SK-N-SH (cell line): Measurements from ENCODE around the gene SUFU. TPM values are rescaled to one million over a fixed set of nuclear protein-coding genes. Genes with fewer than 3 reads are reported as not detected.

Experiments
- CTCF ChIA-PET: fragments of 300-600, 350-600 bp; formaldehyde crosslinking; extraction: SDS; loops from one replicate; lab custom pipeline; 2021; lab: Yijun Ruan, JAX
- POLR2A ChIA-PET: fragments of 350-600 bp; sonication (Branson Sonifier 250); formaldehyde crosslinking; extraction: SDS; loops from one replicate; lab custom pipeline; 2020; ENCODE audit warnings: antibody characterized with exemption, inconsistent platforms; lab: Yijun Ruan, JAX
- DNase-seq: peaks from one replicate; pipeline ENCODE4 v3.0.0; 2012
- H2AFZ ChIP-seq: fragments of 200-600 bp; sonication (generic); 2 replicates; pipeline ENCODE4 v1.8.1; 2016; ENCODE audit warnings: antibody characterized with exemption, mild to moderate bottlenecking, low read depth
- H3F3A ChIP-seq: fragments of 200-600 bp; sonication (generic); replicated peaks from 2 replicates; pipeline ENCODE3; 2016; ENCODE audit warnings: antibody characterized with exemption, mild to moderate bottlenecking; ENCODE audit not compliant: insufficient read depth
- H3K27ac ChIP-seq, 2 experiments: fragments of 200-500 bp in 1 of 2; fragments of 200-600 bp in 1 of 2; sonication (Bioruptor generic) in 1 of 2; sonication (generic), shearing (Covaris generic) in 1 of 2; 2 replicates each; pipeline versions ENCODE4 v1.5.1 to v1.6.1; 2014 to 2016; ENCODE audit warnings: low read depth in 2 of 2, inconsistent platforms in 1 of 2, low read length in 1 of 2, mild to moderate bottlenecking in 1 of 2, mixed read lengths in 1 of 2
- H3K27me3 ChIP-seq: fragments of 200-600 bp; sonication (generic), shearing (Covaris generic); 2 replicates; pipeline ENCODE4 v1.6.1; 2016; ENCODE audit warnings: mixed run types; ENCODE audit not compliant: insufficient read depth
- H3K36me3 ChIP-seq, 2 experiments: fragments of 200-500 bp in 1 of 2; fragments of 200-600 bp in 1 of 2; sonication (Bioruptor generic) in 1 of 2; sonication (generic) in 1 of 2; replicated peaks in 1 of 2; 2 replicates each; pipeline versions ENCODE3 to v1.5.1; 2014 to 2016; ENCODE audit warnings: low read length in 1 of 2, mild to moderate bottlenecking in 1 of 2; ENCODE audit not compliant: insufficient read depth in 2 of 2, control insufficient read depth in 1 of 2
- H3K4me1 ChIP-seq, 2 experiments: fragments of 200-500 bp in 1 of 2; fragments of 200-600 bp in 1 of 2; sonication (Bioruptor generic) in 1 of 2; sonication (generic), shearing (Covaris generic) in 1 of 2; 2 replicates each; pipeline versions ENCODE4 v1.5.1 to v1.6.1; 2014 to 2016; ENCODE audit warnings: low read depth in 1 of 2, low read length in 1 of 2, mixed run types in 1 of 2; ENCODE audit not compliant: insufficient read depth in 2 of 2, control insufficient read depth in 1 of 2
- H3K4me2 ChIP-seq: fragments of 200-600 bp; sonication (generic), shearing (Covaris generic); 2 replicates; pipeline ENCODE4 v1.6.1; 2017; ENCODE audit warnings: mixed run types
- H3K4me3 ChIP-seq, 2 experiments: fragments of 200-500 bp in 1 of 2; fragments of 200-600 bp in 1 of 2; sonication (Bioruptor generic) in 1 of 2; sonication (generic), shearing (Covaris generic) in 1 of 2; 2 replicates each; pipeline versions ENCODE4 v1.5.1 to v1.8.1; 2014 to 2016; ENCODE audit warnings: low read depth in 2 of 2, inconsistent platforms in 1 of 2, low read length in 1 of 2, mild to moderate bottlenecking in 1 of 2, mixed read lengths in 1 of 2, moderate library complexity in 1 of 2
- H3K79me2 ChIP-seq: fragments of 200-600 bp; sonication (generic); 2 replicates; pipeline ENCODE4 v1.8.1; 2017; ENCODE audit warnings: mild to moderate bottlenecking; ENCODE audit not compliant: insufficient read depth
- H3K9ac ChIP-seq: fragments of 200-600 bp; sonication (generic); 2 replicates; pipeline ENCODE4 v1.6.1; 2017; ENCODE audit warnings: mixed run types
- H3K9me2 ChIP-seq: fragments of 200-600 bp; sonication (generic); 2 replicates; pipeline ENCODE4 v1.6.1; 2017; ENCODE audit warnings: mixed run types
- H3K9me3 ChIP-seq: fragments of 200-600 bp; sonication (generic); 2 replicates; pipeline ENCODE4 v1.6.1; 2017; ENCODE audit warnings: mixed run types, mild to moderate bottlenecking, moderate library complexity
- H4K20me1 ChIP-seq: fragments of 200-600 bp; sonication (generic); 2 replicates; pipeline ENCODE4 v1.6.1; 2017; ENCODE audit warnings: mild to moderate bottlenecking, mixed run types; ENCODE audit not compliant: insufficient read depth
- CHD2 ChIP-seq: fragments of 150-350 bp; IDR thresholded peaks from 2 replicates; pipeline ENCODE4 v1.6.1; 2018; ENCODE audit warnings: low read length; ENCODE audit not compliant: partially characterized antibody
- FOXJ3 ChIP-seq: sonication (generic); formaldehyde crosslinking; IDR thresholded peaks from 2 replicates; pipeline ENCODE4 v1.5.1; 2020; ENCODE audit warnings: mild to moderate bottlenecking, missing genetic modification reagents
- GABPA ChIP-seq: IDR thresholded peaks from 2 replicates; pipeline ENCODE4 v1.4.0; 2012; ENCODE audit warnings: low read depth, mild to moderate bottlenecking
- IRF3 ChIP-seq: fragments of 150-350 bp; IDR thresholded peaks from 2 replicates; pipeline ENCODE4 v1.6.1; 2016; ENCODE audit warnings: mild to moderate bottlenecking, low read depth, low read length
- JUND ChIP-seq: IDR thresholded peaks from 2 replicates; pipeline ENCODE4 v1.4.0; 2012
- MAX ChIP-seq: IDR thresholded peaks from 2 replicates; pipeline ENCODE4 v1.4.0; 2012; ENCODE audit warnings: low read depth
- MEF2A ChIP-seq: IDR thresholded peaks from 2 replicates; pipeline ENCODE4 v1.4.0; 2012; ENCODE audit warnings: low read depth, borderline replicate concordance
- RFX5 ChIP-seq: IDR thresholded peaks from 2 replicates; pipeline ENCODE4 v1.6.1; 2012; ENCODE audit warnings: mild to moderate bottlenecking, improper control_type of control experiment, low read length
- RXRA ChIP-seq: IDR thresholded peaks from 2 replicates; pipeline ENCODE4 v1.4.0; 2012; ENCODE audit warnings: low read depth, mild to moderate bottlenecking, borderline replicate concordance
- TEAD4 ChIP-seq: IDR thresholded peaks from 2 replicates; pipeline ENCODE4 v1.4.0; 2012; ENCODE audit warnings: mild to moderate bottlenecking, borderline replicate concordance; ENCODE audit not compliant: insufficient read depth
- USF1 ChIP-seq: IDR thresholded peaks from 2 replicates; pipeline ENCODE4 v1.4.0; 2012; ENCODE audit warnings: low read depth, borderline replicate concordance
- YY1 ChIP-seq: IDR thresholded peaks from 2 replicates; pipeline ENCODE4 v1.4.0; 2012; ENCODE audit warnings: low read depth, mild to moderate bottlenecking
- ZBTB33 ChIP-seq: IDR thresholded peaks from 2 replicates; pipeline ENCODE4 v1.4.0; 2012; ENCODE audit warnings: low read depth, borderline replicate concordance
- WGBS: methylation state at CpG from one replicate; pipeline ENCODE4 v1.1.6; 2017; ENCODE audit warnings: low lambda C conversion rate; 5-methylcytosine and 5-hydroxymethylcytosine counted together
- polyA plus RNA-seq, 3 experiments: library from polyadenylated mRNA; depleted of rRNA; stranded (reverse); fragments of >200 nt; gene quantifications; 2 replicates each; pipeline ENCODE4 v1.2.3, GENCODE V29; 2012
- TF ChIP-seq, protein P1 (sequence below): fragments of 200-600 bp; sonication (generic); IDR thresholded peaks from 2 replicates; pipeline ENCODE4 v1.6.1; 2017; ENCODE audit warnings: antibody characterized with exemption, mild to moderate bottlenecking, moderate library complexity

The SUFU gene
- polyA plus RNA-seq, 1 of the 3 experiments (the other 2 are of a cell fraction) = 5.7 TPM

GRCh38 chr10:102557569-102557968, 53.8 kb downstream of the SUFU start:
- Histone ChIP-seq H3K9ac (no peak overlapping the region), H3K79me2 (peaks cover 5% of the 10 kb centered on the region; the same call in 1 of the 2 replicates), H3K27ac (no peak overlapping the region), H3K27me3 (no peaks in the 10 kb centered on the region), H3K4me3 (no peak overlapping the region), H3K36me3 (no peaks in the 10 kb centered on the region), H3K9me2 (no peaks in the 10 kb centered on the region), H3K4me1 (peaks cover 4 to 10% of the 10 kb centered on the region in 2 experiments; a peak in 3 of 4 replicates), H2AFZ (no peak overlapping the region), H4K20me1 (no peaks in the 10 kb centered on the region), H3K4me2 (no peak overlapping the region), H3F3A (peaks cover 12% of the 10 kb centered on the region), H3K9me3 (no peaks in the 10 kb centered on the region)
- DNase-seq = no peak
- TF ChIP-seq RXRA = no peak
- no peak for TF ChIP-seq YY1
- no peak for TF ChIP-seq FOXJ3 (CRISPR knock-in tag)
- TF ChIP-seq TEAD4 = no peak
- no peak for TF ChIP-seq USF1
- no peak for TF ChIP-seq ZBTB33
- TF ChIP-seq IRF3 = no peak
- no peak for TF ChIP-seq MEF2A
- TF ChIP-seq RFX5 = no peak
- no peak for TF ChIP-seq JUND
- no peak for TF ChIP-seq MAX
- TF ChIP-seq CHD2 = no peak
- no peak for TF ChIP-seq GABPA
- TF ChIP-seq, protein P1, sequence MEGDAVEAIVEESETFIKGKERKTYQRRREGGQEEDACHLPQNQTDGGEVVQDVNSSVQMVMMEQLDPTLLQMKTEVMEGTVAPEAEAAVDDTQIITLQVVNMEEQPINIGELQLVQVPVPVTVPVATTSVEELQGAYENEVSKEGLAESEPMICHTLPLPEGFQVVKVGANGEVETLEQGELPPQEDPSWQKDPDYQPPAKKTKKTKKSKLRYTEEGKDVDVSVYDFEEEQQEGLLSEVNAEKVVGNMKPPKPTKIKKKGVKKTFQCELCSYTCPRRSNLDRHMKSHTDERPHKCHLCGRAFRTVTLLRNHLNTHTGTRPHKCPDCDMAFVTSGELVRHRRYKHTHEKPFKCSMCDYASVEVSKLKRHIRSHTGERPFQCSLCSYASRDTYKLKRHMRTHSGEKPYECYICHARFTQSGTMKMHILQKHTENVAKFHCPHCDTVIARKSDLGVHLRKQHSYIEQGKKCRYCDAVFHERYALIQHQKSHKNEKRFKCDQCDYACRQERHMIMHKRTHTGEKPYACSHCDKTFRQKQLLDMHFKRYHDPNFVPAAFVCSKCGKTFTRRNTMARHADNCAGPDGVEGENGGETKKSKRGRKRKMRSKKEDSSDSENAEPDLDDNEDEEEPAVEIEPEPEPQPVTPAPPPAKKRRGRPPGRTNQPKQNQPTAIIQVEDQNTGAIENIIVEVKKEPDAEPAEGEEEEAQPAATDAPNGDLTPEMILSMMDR = no peak
- ChIA-PET POLR2A (no interaction called here), CTCF (no interaction called here)
- WGBS = 87% methylated on average over 2 of the region's 2 CpGs
